ENCODE measurements around the gene SPCS1. TPM values are rescaled to one million over a fixed set of nuclear protein-coding genes. Genes with fewer than 3 reads are reported as not detected.
A peak's percentile ranks its signal among the peaks of the same experiment; 100 is the strongest.

The SPCS1 gene
- polyA plus RNA-seq, 1 of the 3 experiments (the other 2 are of a cell fraction): 191 TPM

DNA sequence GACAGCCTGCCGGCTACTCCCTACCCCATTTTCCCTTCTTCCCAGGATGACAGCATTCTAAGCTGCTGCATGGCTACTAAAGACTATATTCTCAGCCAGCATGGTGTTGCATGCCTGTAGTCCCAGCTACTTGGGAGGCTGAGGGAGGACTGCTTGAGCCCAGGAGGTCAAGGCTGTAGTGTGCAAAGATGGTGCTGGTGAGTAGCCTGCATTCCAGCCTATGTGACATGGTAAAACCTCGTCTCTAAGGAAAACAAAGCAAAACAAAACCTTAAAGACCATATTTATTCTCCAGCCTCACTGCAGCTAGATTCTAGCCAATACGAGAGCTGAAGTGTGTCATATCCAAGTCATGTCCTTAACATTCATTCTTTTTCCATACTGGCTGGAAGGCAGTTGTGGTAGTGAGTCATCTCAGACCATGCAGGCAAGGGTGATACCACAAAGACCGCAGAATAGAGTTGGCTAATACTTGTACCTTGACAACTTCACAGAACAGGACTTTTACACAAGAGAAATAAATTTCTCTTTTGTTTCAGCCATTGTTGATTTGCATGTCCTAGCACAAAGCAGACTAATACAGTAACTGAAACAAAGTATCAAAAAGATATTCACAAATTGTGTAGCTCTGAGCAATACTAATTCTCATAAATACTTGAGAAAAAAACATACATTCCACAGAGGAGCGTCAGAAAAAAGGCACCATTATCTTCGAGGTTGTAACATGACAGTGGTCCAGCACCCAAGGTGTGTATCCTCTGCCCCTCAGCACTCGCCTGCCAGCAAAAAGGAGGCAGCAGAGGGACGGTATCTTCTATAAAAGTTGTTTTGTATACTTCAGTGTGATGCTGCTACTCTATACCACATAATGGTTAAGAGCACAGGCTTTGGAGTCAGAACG is 35.0 kb upstream of the SPCS1 start:
- H3K9me2 ChIP-seq: no peaks in the 10 kb centered on the region
- peaks cover 0 to 16% of the 10 kb centered on the region in 2 experiments; a peak in 2 of 4 replicates for H3K4me1 ChIP-seq (ENCODE audit: control insufficient read depth in 1 of 2, insufficient read depth in 2 of 2, low read depth in 1 of 2, low read length in 1 of 2)
- peaks cover 20 to 54% of the 10 kb centered on the region in 2 experiments for H3K36me3 ChIP-seq (replicated peaks in 1 of 2; ENCODE audit: control insufficient read depth in 1 of 2, insufficient read depth in 2 of 2, low read length in 1 of 2)
- H4K20me1 ChIP-seq (ENCODE audit: insufficient read depth): no peaks in the 10 kb centered on the region
- peak overlapping the region; percentile 48 to 99 for H3K27ac ChIP-seq (ENCODE audit: low read depth in 2 of 2, low read length in 1 of 2)
- H3K9ac ChIP-seq: peak overlapping the region; percentile 77
- H3K79me2 ChIP-seq (ENCODE audit: insufficient read depth): peaks cover 60% of the 10 kb centered on the region
- no peak overlapping the region for H2AFZ ChIP-seq (ENCODE audit: low read depth)
- peaks cover 36% of the 10 kb centered on the region for H3F3A ChIP-seq (replicated peaks; ENCODE audit: insufficient read depth)
- H3K27me3 ChIP-seq (ENCODE audit: insufficient read depth): no peaks in the 10 kb centered on the region
- DNase-seq: no peak
- H3K9me3 ChIP-seq: no peaks in the 10 kb centered on the region
- H3K4me3 ChIP-seq (ENCODE audit: low read depth in 2 of 2, low read length in 1 of 2): peak overlapping the region in 1 of 2 experiments; percentile 28; a peak in 2 of 4 replicates
- 23% methylated on average over 9 of the region's 9 CpGs for WGBS (ENCODE audit: low lambda C conversion rate)
- peak overlapping the region; percentile 62 for H3K4me2 ChIP-seq
- CTCF ChIA-PET: interaction anchor here (1.0 kb wide), 1 partner anchor 199 kb away, joined by 5 read pairs; no protein-coding TSS in a partner anchor
- POLR2A ChIA-PET: no interaction called here
- TF ChIP-seq FOXM1 (IDR thresholded peaks at IDR 0.05; ENCODE audit: low read depth) (no peak), GABPA (IDR thresholded peaks at IDR 0.05; ENCODE audit: low read depth) (no peak), NFIC (IDR thresholded peaks at IDR 0.05; ENCODE audit: borderline replicate concordance) (peak; percentile 72), JUND (IDR thresholded peaks at IDR 0.05) (peak; percentile 95), SMC3 (IDR thresholded peaks at IDR 0.05; ENCODE audit: low read depth, low read length) (no peak), GATA2 (CRISPR knock-in tag; IDR thresholded peaks at IDR 0.05) (no peak), EP300 (IDR thresholded peaks at IDR 0.05; ENCODE audit: borderline replicate concordance in 1 of 2, low read depth in 1 of 2, low read length in 1 of 2) (peak in 1 of 2 experiments; percentile 83; a peak in 1 of 4 replicates), FOSL2 (IDR thresholded peaks at IDR 0.05; ENCODE audit: borderline replicate concordance, low read depth) (peak; percentile 93), RFX5 (IDR thresholded peaks at IDR 0.05; ENCODE audit: low read length) (no peak), ELF1 (IDR thresholded peaks at IDR 0.05) (no peak), EZH2phosphoT487 (IDR thresholded peaks at IDR 0.05; ENCODE audit: borderline replicate concordance, low read depth) (no peak), RCOR1 (IDR thresholded peaks at IDR 0.05; ENCODE audit: low read length) (no peak), TAF1 (IDR thresholded peaks at IDR 0.05; ENCODE audit: borderline replicate concordance, low read depth, low read length) (peak; percentile 67; the same call in 1 of the 2 replicates), TEAD4 (IDR thresholded peaks at IDR 0.05; ENCODE audit: borderline replicate concordance, insufficient read depth) (peak; percentile 55; the same call in 1 of the 2 replicates), MXI1 (IDR thresholded peaks at IDR 0.05; ENCODE audit: low read depth, low read length) (no peak), RAD21 (IDR thresholded peaks at IDR 0.05; ENCODE audit: low read length) (no peak), MEF2A (IDR thresholded peaks at IDR 0.05; ENCODE audit: borderline replicate concordance, low read depth) (no peak), POLR2AphosphoS5 (IDR thresholded peaks at IDR 0.05; ENCODE audit: low read depth, low read length) (no peak; the same call in 1 of the 2 replicates), FOXJ3 (CRISPR knock-in tag; IDR thresholded peaks at IDR 0.05) (no peak), SIN3A (IDR thresholded peaks at IDR 0.05; ENCODE audit: borderline replicate concordance, low read depth, low read length) (0 out of 2 replicates have a peak, but pooled peaks have one; percentile 48), TCF12 (IDR thresholded peaks at IDR 0.05) (peak; percentile 86)
- TF ChIP-seq, protein P1, sequence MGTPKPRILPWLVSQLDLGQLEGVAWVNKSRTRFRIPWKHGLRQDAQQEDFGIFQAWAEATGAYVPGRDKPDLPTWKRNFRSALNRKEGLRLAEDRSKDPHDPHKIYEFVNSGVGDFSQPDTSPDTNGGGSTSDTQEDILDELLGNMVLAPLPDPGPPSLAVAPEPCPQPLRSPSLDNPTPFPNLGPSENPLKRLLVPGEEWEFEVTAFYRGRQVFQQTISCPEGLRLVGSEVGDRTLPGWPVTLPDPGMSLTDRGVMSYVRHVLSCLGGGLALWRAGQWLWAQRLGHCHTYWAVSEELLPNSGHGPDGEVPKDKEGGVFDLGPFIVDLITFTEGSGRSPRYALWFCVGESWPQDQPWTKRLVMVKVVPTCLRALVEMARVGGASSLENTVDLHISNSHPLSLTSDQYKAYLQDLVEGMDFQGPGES (IDR thresholded peaks at IDR 0.05; ENCODE audit: low read depth, low read length): no peak
- TF ChIP-seq, protein P2, sequence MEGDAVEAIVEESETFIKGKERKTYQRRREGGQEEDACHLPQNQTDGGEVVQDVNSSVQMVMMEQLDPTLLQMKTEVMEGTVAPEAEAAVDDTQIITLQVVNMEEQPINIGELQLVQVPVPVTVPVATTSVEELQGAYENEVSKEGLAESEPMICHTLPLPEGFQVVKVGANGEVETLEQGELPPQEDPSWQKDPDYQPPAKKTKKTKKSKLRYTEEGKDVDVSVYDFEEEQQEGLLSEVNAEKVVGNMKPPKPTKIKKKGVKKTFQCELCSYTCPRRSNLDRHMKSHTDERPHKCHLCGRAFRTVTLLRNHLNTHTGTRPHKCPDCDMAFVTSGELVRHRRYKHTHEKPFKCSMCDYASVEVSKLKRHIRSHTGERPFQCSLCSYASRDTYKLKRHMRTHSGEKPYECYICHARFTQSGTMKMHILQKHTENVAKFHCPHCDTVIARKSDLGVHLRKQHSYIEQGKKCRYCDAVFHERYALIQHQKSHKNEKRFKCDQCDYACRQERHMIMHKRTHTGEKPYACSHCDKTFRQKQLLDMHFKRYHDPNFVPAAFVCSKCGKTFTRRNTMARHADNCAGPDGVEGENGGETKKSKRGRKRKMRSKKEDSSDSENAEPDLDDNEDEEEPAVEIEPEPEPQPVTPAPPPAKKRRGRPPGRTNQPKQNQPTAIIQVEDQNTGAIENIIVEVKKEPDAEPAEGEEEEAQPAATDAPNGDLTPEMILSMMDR (IDR thresholded peaks at IDR 0.05): no peak; the same call in 1 of the 2 replicates
- TF ChIP-seq, protein P3, sequence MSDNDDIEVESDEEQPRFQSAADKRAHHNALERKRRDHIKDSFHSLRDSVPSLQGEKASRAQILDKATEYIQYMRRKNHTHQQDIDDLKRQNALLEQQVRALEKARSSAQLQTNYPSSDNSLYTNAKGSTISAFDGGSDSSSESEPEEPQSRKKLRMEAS (IDR thresholded peaks at IDR 0.05; ENCODE audit: low read depth): peak; percentile 57
- TF ChIP-seq, protein P4, sequence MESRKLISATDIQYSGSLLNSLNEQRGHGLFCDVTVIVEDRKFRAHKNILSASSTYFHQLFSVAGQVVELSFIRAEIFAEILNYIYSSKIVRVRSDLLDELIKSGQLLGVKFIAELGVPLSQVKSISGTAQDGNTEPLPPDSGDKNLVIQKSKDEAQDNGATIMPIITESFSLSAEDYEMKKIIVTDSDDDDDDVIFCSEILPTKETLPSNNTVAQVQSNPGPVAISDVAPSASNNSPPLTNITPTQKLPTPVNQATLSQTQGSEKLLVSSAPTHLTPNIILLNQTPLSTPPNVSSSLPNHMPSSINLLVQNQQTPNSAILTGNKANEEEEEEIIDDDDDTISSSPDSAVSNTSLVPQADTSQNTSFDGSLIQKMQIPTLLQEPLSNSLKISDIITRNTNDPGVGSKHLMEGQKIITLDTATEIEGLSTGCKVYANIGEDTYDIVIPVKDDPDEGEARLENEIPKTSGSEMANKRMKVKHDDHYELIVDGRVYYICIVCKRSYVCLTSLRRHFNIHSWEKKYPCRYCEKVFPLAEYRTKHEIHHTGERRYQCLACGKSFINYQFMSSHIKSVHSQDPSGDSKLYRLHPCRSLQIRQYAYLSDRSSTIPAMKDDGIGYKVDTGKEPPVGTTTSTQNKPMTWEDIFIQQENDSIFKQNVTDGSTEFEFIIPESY (IDR thresholded peaks at IDR 0.05; ENCODE audit: borderline replicate concordance, low read depth): no peak
- TF ChIP-seq, protein P5, sequence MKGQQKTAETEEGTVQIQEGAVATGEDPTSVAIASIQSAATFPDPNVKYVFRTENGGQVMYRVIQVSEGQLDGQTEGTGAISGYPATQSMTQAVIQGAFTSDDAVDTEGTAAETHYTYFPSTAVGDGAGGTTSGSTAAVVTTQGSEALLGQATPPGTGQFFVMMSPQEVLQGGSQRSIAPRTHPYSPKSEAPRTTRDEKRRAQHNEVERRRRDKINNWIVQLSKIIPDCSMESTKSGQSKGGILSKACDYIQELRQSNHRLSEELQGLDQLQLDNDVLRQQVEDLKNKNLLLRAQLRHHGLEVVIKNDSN (IDR thresholded peaks at IDR 0.05; ENCODE audit: borderline replicate concordance, low read depth): 0 out of 2 replicates have a peak, but pooled peaks have one; percentile 38
